ENCODE results near the gene CALCR. TPM values are rescaled to one million over a fixed set of nuclear protein-coding genes. Genes with fewer than 3 reads are reported as not detected.

CALCR gene
- total and polyA plus RNA-seq, 2 of the 4 experiments (the other 2 are of a cell fraction): not detected

GRCh38 chr7:93569189-93569588 is 5.3 kb downstream of the CALCR start:
- no peak overlapping the region for H2AK9ac ChIP-seq (replicated peaks; ENCODE audit: low read depth, low read length, poor library complexity)
- no peaks in the 10 kb centered on the region for H4K20me1 ChIP-seq (ENCODE audit: insufficient read depth, low read length)
- H3K9me1 ChIP-seq (ENCODE audit: insufficient read depth, low read length): no peaks in the 10 kb centered on the region
- no peak overlapping the region for H4K5ac ChIP-seq (ENCODE audit: low read depth, low read length)
- no CpG with 5 or more reads among the region's 2 CpGs for WGBS, 2 experiments (ENCODE audit: extremely low coverage in 2 of 2, insufficient read length in 1 of 2)
- no peak overlapping the region for H3K9ac ChIP-seq (ENCODE audit: low read depth, low read length)
- peaks cover 3% of the 10 kb centered on the region for H3K27me3 ChIP-seq (ENCODE audit: control insufficient read depth, insufficient read depth, low read length)
- intact Hi-C loops (cut with micrococcal nuclease): no loop called here
- no peak overlapping the region for H2BK5ac ChIP-seq (ENCODE audit: low read depth, low read length, poor library complexity, severe bottlenecking)
- CTCF ChIA-PET: no interaction called here
- DNase-seq (no peak), ATAC-seq (ENCODE audit: low read depth) (no peak)
- no peak for TF ChIP-seq BHLHE40 (IDR thresholded peaks at IDR 0.05; ENCODE audit: low read depth, low read length)
- no peak for TF ChIP-seq USF2 (IDR thresholded peaks at IDR 0.05; ENCODE audit: low read depth, low read length)
- TF ChIP-seq, protein P1, sequence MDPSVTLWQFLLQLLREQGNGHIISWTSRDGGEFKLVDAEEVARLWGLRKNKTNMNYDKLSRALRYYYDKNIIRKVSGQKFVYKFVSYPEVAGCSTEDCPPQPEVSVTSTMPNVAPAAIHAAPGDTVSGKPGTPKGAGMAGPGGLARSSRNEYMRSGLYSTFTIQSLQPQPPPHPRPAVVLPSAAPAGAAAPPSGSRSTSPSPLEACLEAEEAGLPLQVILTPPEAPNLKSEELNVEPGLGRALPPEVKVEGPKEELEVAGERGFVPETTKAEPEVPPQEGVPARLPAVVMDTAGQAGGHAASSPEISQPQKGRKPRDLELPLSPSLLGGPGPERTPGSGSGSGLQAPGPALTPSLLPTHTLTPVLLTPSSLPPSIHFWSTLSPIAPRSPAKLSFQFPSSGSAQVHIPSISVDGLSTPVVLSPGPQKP (IDR thresholded peaks at IDR 0.05; ENCODE audit: borderline replicate concordance, low read depth, low read length): no peak
- no peak for TF ChIP-seq MXI1 (IDR thresholded peaks at IDR 0.05; ENCODE audit: borderline replicate concordance, low read depth, low read length)
- TF ChIP-seq RFX5 (IDR thresholded peaks at IDR 0.05; ENCODE audit: low read depth, low read length): no peak
- no peak for TF ChIP-seq CHD1 (IDR thresholded peaks at IDR 0.05; ENCODE audit: low read depth, low read length)
- TF ChIP-seq FOS (IDR thresholded peaks at IDR 0.05; ENCODE audit: low read depth, low read length): no peak
- no peak for TF ChIP-seq NFE2L2 (IDR thresholded peaks at IDR 0.05; ENCODE audit: low read depth, low read length)
- TF ChIP-seq CEBPB (IDR thresholded peaks at IDR 0.05; ENCODE audit: low read depth, low read length): no peak
- TF ChIP-seq POLR2A (IDR thresholded peaks at IDR 0.05; ENCODE audit: low read depth, low read length): no peak
- no peak for TF ChIP-seq MAFK (IDR thresholded peaks at IDR 0.05; ENCODE audit: low read depth, low read length)
- TF ChIP-seq, protein P2, sequence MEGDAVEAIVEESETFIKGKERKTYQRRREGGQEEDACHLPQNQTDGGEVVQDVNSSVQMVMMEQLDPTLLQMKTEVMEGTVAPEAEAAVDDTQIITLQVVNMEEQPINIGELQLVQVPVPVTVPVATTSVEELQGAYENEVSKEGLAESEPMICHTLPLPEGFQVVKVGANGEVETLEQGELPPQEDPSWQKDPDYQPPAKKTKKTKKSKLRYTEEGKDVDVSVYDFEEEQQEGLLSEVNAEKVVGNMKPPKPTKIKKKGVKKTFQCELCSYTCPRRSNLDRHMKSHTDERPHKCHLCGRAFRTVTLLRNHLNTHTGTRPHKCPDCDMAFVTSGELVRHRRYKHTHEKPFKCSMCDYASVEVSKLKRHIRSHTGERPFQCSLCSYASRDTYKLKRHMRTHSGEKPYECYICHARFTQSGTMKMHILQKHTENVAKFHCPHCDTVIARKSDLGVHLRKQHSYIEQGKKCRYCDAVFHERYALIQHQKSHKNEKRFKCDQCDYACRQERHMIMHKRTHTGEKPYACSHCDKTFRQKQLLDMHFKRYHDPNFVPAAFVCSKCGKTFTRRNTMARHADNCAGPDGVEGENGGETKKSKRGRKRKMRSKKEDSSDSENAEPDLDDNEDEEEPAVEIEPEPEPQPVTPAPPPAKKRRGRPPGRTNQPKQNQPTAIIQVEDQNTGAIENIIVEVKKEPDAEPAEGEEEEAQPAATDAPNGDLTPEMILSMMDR (conservative IDR thresholded peaks at IDR 0.05; ENCODE audit: low read depth, low read length): no peak
- no peak for TF ChIP-seq RCOR1 (IDR thresholded peaks at IDR 0.05; ENCODE audit: insufficient replicate concordance, low read length)
- TF ChIP-seq RAD21 (IDR thresholded peaks at IDR 0.05; ENCODE audit: low read length): no peak
- no peak for TF ChIP-seq MAZ (IDR thresholded peaks at IDR 0.05; ENCODE audit: borderline replicate concordance, low read depth, low read length)
- no peak for TF ChIP-seq SMC3 (IDR thresholded peaks at IDR 0.05; ENCODE audit: low read depth, low read length)
- H4K91ac ChIP-seq (ENCODE audit: insufficient read depth, low read depth, low read length): no peak overlapping the region
- no peaks in the 10 kb centered on the region for H3K4me1 ChIP-seq (ENCODE audit: control insufficient read depth, insufficient read depth, low read length)
- no peak overlapping the region for H3K4me3 ChIP-seq (ENCODE audit: insufficient read depth, low read depth, low read length)
- no peaks in the 10 kb centered on the region for H3K79me1 ChIP-seq (ENCODE audit: low read depth in 1 of 2, low read length in 2 of 2)
- no peak overlapping the region for H2AK5ac ChIP-seq (ENCODE audit: low read depth, low read length)
- dilution Hi-C loops (cut with HindIII; ENCODE audit: low sequenced_read_pairs, unreplicated experiment): no loop called here
- no peak overlapping the region for H3K4ac ChIP-seq (ENCODE audit: low read depth, low read length)
- no peak overlapping the region for H3K23ac ChIP-seq (ENCODE audit: low read depth, low read length)
- no TSS peak for BruUV-seq (replicated peaks)
- no peak overlapping the region for H3K4me2 ChIP-seq (ENCODE audit: low read depth, low read length)
- no peak overlapping the region for H3K14ac ChIP-seq (replicated peaks; ENCODE audit: low read depth, low read length)
- no peak overlapping the region for H2AFZ ChIP-seq (replicated peaks; ENCODE audit: low read length, poor library complexity)
- H2BK120ac ChIP-seq (ENCODE audit: low read depth, low read length): no peak overlapping the region
- no peak overlapping the region for H4K8ac ChIP-seq (ENCODE audit: low read depth in 2 of 2, low read length in 2 of 2)
- H2BK15ac ChIP-seq (ENCODE audit: low read depth, low read length): no peak overlapping the region
- no peaks in the 10 kb centered on the region for H3K9me3 ChIP-seq (ENCODE audit: control insufficient read depth, insufficient read depth, low read length)
- POLR2A ChIA-PET (ENCODE audit: unreplicated experiment): no interaction called here
- H3K56ac ChIP-seq (ENCODE audit: extremely low read depth, insufficient read depth, low read length): no peak overlapping the region
- H3K18ac ChIP-seq (ENCODE audit: low read depth, low read length): no peak overlapping the region
- H3K27ac ChIP-seq (ENCODE audit: insufficient read depth, low read length): no peak overlapping the region
- no peaks in the 10 kb centered on the region for H3K36me3 ChIP-seq (ENCODE audit: control insufficient read depth, insufficient read depth, low read length)
- no peak overlapping the region for H2BK20ac ChIP-seq (ENCODE audit: low read depth, low read length)
- in situ Hi-C loops (cut with MboI; ENCODE audit: low sequenced_read_pairs): no loop called here

Measured in IMR-90 (cell line).